Neural cell (in vitro differentiated cells): ENCODE measurements around the gene CUX1. TPM values are rescaled to one million over a fixed set of nuclear protein-coding genes. Genes with fewer than 3 reads are reported as not detected.

Experiments
- H2AFZ ChIP-seq: fragments of 200-600, 300-800 bp; sonication (generic), shearing (Covaris generic); 2 replicates; pipeline ENCODE4 v1.6.0; 2014; ENCODE audit warnings: low read depth, mild to moderate bottlenecking, antibody characterized with exemption, low read length, moderate library complexity
- H3F3A ChIP-seq: fragments of 200-600 bp; shearing (Covaris generic); 2 replicates; pipeline ENCODE4 v1.6.1; 2016; ENCODE audit warnings: mild to moderate bottlenecking, moderate library complexity, mixed read lengths, antibody characterized with exemption, low read length; ENCODE audit not compliant: insufficient read depth, poor library complexity, severe bottlenecking
- H3K27ac ChIP-seq: fragments of 200-600, 300-800 bp; sonication (generic), shearing (Covaris generic); 2 replicates; pipeline ENCODE4 v1.5.1; 2014; ENCODE audit warnings: mild to moderate bottlenecking, low read length, moderate library complexity
- H3K27me3 ChIP-seq: fragments of 300-800, 200-600 bp; sonication (generic), shearing (Covaris generic); 2 replicates; pipeline ENCODE4 v1.6.0; 2014; ENCODE audit warnings: mild to moderate bottlenecking, low read depth, low read length, moderate library complexity; ENCODE audit not compliant: insufficient read depth
- H3K36me3 ChIP-seq: fragments of 300-800, 200-600 bp; sonication (generic), shearing (Covaris generic); 2 replicates; pipeline ENCODE4 v1.5.1; 2014; ENCODE audit warnings: mild to moderate bottlenecking, antibody characterized with exemption, low read length, moderate library complexity; ENCODE audit not compliant: insufficient read depth
- H3K4me2 ChIP-seq: fragments of 300-800, 200-600 bp; sonication (generic), shearing (Covaris generic); 2 replicates; pipeline ENCODE4 v1.6.0; 2014; ENCODE audit warnings: mild to moderate bottlenecking, low read length
- H3K4me3 ChIP-seq: fragments of 300-800, 200-600 bp; sonication (generic), shearing (Covaris generic); 2 replicates; pipeline ENCODE4 v1.5.1; 2014; ENCODE audit warnings: mild to moderate bottlenecking, low read length, moderate library complexity
- H3K79me2 ChIP-seq: fragments of 200-600 bp; shearing (Covaris generic); replicated peaks from 2 replicates; pipeline ENCODE4 v1.6.0; 2014; ENCODE audit warnings: mild to moderate bottlenecking, low read length, moderate library complexity; ENCODE audit not compliant: insufficient read depth
- H3K9ac ChIP-seq: fragments of 300-800, 200-600 bp; sonication (generic), shearing (Covaris generic); 2 replicates; pipeline ENCODE4 v1.6.1; 2016; ENCODE audit warnings: mild to moderate bottlenecking, low read length, mixed read lengths
- H3K9me2 ChIP-seq: fragments of 200-600 bp; shearing (Covaris generic); 2 replicates; pipeline ENCODE4 v1.6.1; 2016; ENCODE audit warnings: mild to moderate bottlenecking, low read length, mixed read lengths; ENCODE audit not compliant: insufficient read depth
- H3K9me3 ChIP-seq: fragments of 200-600, 300-800 bp; sonication (generic), shearing (Covaris generic); 2 replicates; pipeline ENCODE4 v1.6.1; 2016; ENCODE audit warnings: mild to moderate bottlenecking, mixed run types, low read length, moderate library complexity, mixed read lengths
- H4K20me1 ChIP-seq: fragments of 200-600 bp; shearing (Covaris generic); 2 replicates; pipeline ENCODE4 v1.6.1; 2016; ENCODE audit warnings: mild to moderate bottlenecking, mixed run types; ENCODE audit not compliant: insufficient read depth
- EP300 ChIP-seq: fragments of 450-650 bp; conservative IDR thresholded peaks from 2 replicates; pipeline ENCODE4 v1.6.1; 2014; ENCODE audit warnings: antibody characterized with exemption, mild to moderate bottlenecking, moderate library complexity; ENCODE audit not compliant: poor library complexity, severe bottlenecking
- EZH2 ChIP-seq: fragments of 200-600, 300-800 bp; shearing (Covaris generic), sonication (generic); IDR thresholded peaks from 2 replicates; pipeline ENCODE4 v1.6.1; 2014; ENCODE audit warnings: antibody characterized with exemption, low read length, borderline replicate concordance, mild to moderate bottlenecking; ENCODE audit not compliant: insufficient read depth, poor library complexity, severe bottlenecking
- MXI1 ChIP-seq: fragments of 450-650 bp; conservative IDR thresholded peaks from 2 replicates; pipeline ENCODE4 v1.6.1; 2014; ENCODE audit warnings: antibody characterized with exemption, mild to moderate bottlenecking; ENCODE audit not compliant: poor library complexity, severe bottlenecking
- POLR2AphosphoS5 ChIP-seq: IDR thresholded peaks from 2 replicates; pipeline ENCODE4 v1.6.1; 2012
- RAD21 ChIP-seq: fragments of 450-650 bp; conservative IDR thresholded peaks from 2 replicates; pipeline ENCODE4 v1.6.1; 2014; ENCODE audit warnings: antibody characterized with exemption, mild to moderate bottlenecking, moderate library complexity
- SMC3 ChIP-seq: fragments of 450-650 bp; conservative IDR thresholded peaks from 2 replicates; pipeline ENCODE4 v1.6.1; 2014; ENCODE audit warnings: antibody characterized with exemption, mild to moderate bottlenecking, moderate library complexity; ENCODE audit not compliant: poor library complexity
- TAF1 ChIP-seq: IDR thresholded peaks from 2 replicates; pipeline ENCODE4 v1.6.1; 2012; ENCODE audit warnings: low read depth
- polyA plus RNA-seq: library from polyadenylated mRNA; depleted of rRNA; stranded (reverse); fragments of >200 nt; gene quantifications from 2 replicates; pipeline ENCODE4 v1.2.3, GENCODE V29; 2014
- TF ChIP-seq, protein P1 (sequence below): IDR thresholded peaks from 2 replicates; pipeline ENCODE4 v1.6.1; 2012; ENCODE audit warnings: borderline replicate concordance
- TF ChIP-seq, protein P2 (sequence below): fragments of 450-650 bp; IDR thresholded peaks from 2 replicates; pipeline ENCODE4 v1.5.1; 2014; ENCODE audit warnings: antibody characterized with exemption, mild to moderate bottlenecking, moderate library complexity; ENCODE audit not compliant: poor library complexity, severe bottlenecking

Gene CUX1
- polyA plus RNA-seq, 1 donor from 2014 or later = 26.6 TPM

DNA sequence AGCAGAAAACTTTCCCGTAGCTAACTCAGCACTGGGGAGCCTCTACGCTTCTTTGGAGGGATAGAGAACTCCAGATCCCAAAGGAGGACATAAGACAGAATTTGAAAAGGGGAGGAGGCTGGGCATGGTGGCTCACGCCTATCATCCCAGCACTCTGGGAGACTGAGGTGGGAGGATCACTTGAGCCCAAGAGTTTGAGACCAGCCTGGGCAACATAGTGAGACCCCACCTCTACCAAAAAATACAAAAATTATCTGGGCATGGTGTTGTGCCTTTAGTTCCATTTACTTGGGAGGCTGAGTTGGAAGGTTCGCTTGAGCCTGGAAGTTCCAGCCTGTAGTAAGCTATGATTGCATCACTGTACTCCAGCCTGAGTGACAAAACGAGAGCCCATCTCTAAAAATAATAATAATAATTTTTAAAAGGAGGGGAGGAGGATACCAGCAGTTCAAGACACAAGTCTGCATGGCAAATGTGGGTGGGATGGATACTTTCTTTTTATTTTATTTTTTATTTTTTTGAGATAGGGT is 303.3 kb downstream of the CUX1 start:
- Histone ChIP-seq H3F3A (no peaks in the 10 kb centered on the region), H3K9me2 (no peaks in the 10 kb centered on the region), H3K36me3 (no peaks in the 10 kb centered on the region), H3K27ac (no peak overlapping the region), H3K4me3 (no peak overlapping the region), H2AFZ (no peak overlapping the region), H3K4me2 (no peak overlapping the region), H3K9ac (no peak overlapping the region), H3K27me3 (no peaks in the 10 kb centered on the region), H4K20me1 (no peaks in the 10 kb centered on the region), H3K9me3 (no peaks in the 10 kb centered on the region), H3K79me2 (no peaks in the 10 kb centered on the region)
- no peak for TF ChIP-seq POLR2AphosphoS5
- TF ChIP-seq, protein P1, sequence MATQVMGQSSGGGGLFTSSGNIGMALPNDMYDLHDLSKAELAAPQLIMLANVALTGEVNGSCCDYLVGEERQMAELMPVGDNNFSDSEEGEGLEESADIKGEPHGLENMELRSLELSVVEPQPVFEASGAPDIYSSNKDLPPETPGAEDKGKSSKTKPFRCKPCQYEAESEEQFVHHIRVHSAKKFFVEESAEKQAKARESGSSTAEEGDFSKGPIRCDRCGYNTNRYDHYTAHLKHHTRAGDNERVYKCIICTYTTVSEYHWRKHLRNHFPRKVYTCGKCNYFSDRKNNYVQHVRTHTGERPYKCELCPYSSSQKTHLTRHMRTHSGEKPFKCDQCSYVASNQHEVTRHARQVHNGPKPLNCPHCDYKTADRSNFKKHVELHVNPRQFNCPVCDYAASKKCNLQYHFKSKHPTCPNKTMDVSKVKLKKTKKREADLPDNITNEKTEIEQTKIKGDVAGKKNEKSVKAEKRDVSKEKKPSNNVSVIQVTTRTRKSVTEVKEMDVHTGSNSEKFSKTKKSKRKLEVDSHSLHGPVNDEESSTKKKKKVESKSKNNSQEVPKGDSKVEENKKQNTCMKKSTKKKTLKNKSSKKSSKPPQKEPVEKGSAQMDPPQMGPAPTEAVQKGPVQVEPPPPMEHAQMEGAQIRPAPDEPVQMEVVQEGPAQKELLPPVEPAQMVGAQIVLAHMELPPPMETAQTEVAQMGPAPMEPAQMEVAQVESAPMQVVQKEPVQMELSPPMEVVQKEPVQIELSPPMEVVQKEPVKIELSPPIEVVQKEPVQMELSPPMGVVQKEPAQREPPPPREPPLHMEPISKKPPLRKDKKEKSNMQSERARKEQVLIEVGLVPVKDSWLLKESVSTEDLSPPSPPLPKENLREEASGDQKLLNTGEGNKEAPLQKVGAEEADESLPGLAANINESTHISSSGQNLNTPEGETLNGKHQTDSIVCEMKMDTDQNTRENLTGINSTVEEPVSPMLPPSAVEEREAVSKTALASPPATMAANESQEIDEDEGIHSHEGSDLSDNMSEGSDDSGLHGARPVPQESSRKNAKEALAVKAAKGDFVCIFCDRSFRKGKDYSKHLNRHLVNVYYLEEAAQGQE = no peak
- no peak for TF ChIP-seq EP300
- TF ChIP-seq, protein P2, sequence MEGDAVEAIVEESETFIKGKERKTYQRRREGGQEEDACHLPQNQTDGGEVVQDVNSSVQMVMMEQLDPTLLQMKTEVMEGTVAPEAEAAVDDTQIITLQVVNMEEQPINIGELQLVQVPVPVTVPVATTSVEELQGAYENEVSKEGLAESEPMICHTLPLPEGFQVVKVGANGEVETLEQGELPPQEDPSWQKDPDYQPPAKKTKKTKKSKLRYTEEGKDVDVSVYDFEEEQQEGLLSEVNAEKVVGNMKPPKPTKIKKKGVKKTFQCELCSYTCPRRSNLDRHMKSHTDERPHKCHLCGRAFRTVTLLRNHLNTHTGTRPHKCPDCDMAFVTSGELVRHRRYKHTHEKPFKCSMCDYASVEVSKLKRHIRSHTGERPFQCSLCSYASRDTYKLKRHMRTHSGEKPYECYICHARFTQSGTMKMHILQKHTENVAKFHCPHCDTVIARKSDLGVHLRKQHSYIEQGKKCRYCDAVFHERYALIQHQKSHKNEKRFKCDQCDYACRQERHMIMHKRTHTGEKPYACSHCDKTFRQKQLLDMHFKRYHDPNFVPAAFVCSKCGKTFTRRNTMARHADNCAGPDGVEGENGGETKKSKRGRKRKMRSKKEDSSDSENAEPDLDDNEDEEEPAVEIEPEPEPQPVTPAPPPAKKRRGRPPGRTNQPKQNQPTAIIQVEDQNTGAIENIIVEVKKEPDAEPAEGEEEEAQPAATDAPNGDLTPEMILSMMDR = no peak
- TF ChIP-seq TAF1 = no peak
- no peak for TF ChIP-seq EZH2
- no peak for TF ChIP-seq SMC3
- no peak for TF ChIP-seq MXI1
- no peak for TF ChIP-seq RAD21

DNA sequence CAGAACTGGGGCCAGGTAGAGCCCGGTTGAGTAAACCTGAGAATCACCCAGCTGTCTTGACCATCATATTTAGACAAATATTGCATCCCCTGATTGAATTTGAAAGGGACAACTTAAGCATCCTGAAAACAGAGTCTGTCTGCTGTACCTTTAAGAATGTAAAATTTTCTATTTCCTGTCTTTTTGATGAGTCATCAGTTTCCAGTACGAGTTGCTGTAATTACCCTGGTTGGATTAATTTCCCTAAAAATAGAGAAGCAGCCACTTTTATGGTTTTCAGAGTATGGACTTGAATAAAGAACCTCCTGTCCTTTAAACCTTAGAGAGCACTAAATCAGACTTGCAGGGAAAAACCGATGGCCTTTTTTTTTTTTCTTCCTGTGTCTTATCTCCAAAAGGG is 304.6 kb downstream of the CUX1 start:
- H3K4me2 ChIP-seq = no peak overlapping the region
- TF ChIP-seq EP300 = no peak
- TF ChIP-seq, protein P1 = no peak
- no peak for TF ChIP-seq POLR2AphosphoS5
- TF ChIP-seq SMC3 = no peak
- TF ChIP-seq RAD21 = no peak
- TF ChIP-seq, protein P2 = no peak
- no peak for TF ChIP-seq MXI1
- no peak for TF ChIP-seq EZH2
- TF ChIP-seq TAF1 = no peak
- no peaks in the 10 kb centered on the region for H4K20me1 ChIP-seq

More for the DNA sequence above, 304.6 kb downstream of the CUX1 start:
- H3K9me2 ChIP-seq = no peaks in the 10 kb centered on the region
- H3K27ac ChIP-seq = no peak overlapping the region
- no peaks in the 10 kb centered on the region for H3F3A ChIP-seq
- no peak overlapping the region for H2AFZ ChIP-seq
- H3K9ac ChIP-seq = no peak overlapping the region
- H3K36me3 ChIP-seq = no peaks in the 10 kb centered on the region
- H3K4me3 ChIP-seq = no peak overlapping the region
- H3K9me3 ChIP-seq = no peaks in the 10 kb centered on the region
- no peaks in the 10 kb centered on the region for H3K79me2 ChIP-seq
- no peaks in the 10 kb centered on the region for H3K27me3 ChIP-seq
